GM18861 (cell line): ENCODE results near the gene CDKAL1.
"Not testable (repeated sequence)": the region's sequence is repeated elsewhere in the genome, so short reads cannot be mapped to it uniquely, and the experiment has no call there.

Experiments used
- ATAC-seq: cut with Tn5 transposase; IDR thresholded peaks from one replicate; pipeline ENCODE4 v1.9.1; 2021; ENCODE audit not compliant: unreplicated experiment

Gene CDKAL1

DNA sequence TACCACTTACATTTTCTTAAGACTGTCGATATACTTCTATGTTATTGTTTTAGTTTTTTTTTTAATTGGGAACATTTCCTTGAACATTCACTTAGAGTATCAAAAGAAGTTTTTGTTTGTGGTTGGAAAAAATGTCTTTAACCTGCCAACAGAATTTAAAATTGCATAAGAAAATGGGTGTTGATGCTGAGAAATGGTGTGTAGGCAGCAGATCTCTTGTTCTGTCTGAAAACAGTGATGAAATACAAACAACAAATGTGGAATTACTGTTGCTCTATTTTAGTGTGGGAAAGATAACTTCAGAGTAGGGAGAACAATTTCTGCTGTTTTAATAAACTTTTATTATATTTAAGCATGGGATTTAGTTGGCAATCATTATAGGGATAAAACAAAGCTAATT is 293.5 kb downstream of the CDKAL1 start:
- ATAC-seq = no peak

DNA sequence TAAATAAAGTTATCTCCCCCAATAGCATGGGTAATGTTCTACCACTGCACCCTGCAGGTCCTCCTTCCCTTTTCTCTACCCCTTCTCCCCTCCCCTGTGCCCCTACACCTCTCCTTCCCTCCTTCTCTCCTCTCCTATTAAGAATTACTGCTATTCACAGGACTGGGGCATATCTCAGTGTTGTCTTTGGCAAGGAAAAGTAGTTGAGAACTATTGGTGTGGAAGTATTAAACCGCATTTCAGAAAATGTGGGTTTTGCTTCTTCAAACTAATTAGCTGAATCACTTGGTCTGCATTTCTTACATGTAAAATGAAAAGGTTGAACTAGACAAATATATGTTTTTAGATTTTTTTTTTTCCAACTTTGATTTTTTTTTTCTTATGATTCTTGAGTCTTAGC is 296.3 kb downstream of the CDKAL1 start:
- ATAC-seq = no peak

DNA sequence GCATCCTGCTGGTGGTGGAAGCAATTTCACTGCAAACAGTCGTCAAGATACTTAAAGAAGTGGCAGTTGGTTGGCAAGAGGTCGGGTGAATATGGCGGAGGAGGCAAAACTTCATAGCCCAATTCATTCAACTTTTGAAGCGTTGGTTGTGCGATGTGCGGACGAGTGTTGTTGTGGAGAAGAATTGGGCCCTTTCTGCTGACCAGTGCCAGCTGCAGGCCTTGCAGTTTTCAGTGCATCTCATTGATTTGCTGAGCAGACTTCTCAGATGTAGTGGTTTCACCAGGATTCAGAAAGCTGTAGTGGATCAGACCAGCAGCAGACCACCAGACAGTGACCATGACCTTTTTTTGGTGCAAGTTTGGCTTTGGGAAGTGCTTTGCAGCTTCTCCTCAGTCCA is 297.0 kb downstream of the CDKAL1 start:
- not testable (repeated sequence) for ATAC-seq

DNA sequence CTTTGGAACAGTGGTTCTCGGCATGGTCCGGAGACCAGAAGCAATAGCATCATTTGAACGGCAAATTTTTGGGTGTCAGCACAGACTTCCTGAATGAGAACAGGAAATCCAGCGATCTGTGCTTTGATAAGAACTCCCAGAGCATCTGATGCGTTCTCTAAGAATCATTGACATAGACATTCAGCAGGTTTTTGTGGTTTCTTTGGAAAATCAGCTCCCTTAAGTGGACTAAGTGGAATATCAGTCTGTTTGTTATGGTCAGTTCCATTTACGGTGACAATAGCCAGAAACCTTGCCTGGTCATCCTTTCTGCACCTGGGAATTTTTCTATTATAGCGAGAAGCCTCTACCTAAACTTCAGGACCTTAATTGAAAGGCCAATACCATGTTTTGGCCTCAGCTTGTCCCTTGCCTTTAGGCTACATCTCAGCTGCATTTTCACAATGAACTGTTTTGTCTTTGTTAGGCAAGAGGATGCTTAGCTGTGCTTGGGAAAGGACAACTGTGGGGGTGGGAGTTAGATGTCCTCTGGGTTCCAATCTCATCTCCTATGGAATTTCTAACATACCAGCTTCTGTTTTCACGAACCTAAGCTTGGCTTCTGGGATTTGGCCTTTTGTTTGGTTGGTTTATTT is 299.7 kb downstream of the CDKAL1 start:
- no peak for ATAC-seq

DNA sequence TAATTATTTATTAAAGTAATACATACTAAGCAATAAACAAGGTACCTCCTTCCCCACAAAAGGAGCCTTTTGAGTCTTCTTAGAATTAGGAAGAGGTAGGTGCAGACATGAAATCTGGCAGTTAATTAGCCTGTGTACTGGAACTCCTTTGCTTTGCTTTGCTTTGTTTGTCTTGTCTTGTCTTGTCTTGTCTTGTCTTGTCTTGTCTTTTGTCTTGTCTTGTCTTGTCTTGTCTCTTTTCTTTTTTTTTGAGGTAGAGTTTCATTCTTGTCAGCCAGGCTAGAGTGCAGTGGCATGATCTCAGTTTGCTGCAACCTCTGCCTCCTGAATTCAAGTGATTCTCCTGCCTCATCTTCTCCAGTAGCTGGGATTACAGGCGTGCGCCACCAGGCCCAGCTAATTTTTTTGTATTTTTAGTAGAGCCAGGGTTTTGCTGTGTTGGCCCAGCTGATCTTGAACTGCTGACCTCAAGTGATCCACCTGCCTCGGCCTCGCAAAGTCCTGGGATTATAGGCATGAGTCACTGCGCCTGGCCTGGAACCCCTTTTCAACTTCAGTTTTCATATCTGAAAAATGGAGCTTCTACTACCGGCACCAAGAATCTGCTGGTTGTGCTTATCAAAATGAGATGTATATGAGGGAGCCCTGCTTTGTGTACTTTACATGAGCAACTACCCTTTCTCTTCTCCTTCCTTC is 301.2 kb downstream of the CDKAL1 start:
- ATAC-seq = no peak

DNA sequence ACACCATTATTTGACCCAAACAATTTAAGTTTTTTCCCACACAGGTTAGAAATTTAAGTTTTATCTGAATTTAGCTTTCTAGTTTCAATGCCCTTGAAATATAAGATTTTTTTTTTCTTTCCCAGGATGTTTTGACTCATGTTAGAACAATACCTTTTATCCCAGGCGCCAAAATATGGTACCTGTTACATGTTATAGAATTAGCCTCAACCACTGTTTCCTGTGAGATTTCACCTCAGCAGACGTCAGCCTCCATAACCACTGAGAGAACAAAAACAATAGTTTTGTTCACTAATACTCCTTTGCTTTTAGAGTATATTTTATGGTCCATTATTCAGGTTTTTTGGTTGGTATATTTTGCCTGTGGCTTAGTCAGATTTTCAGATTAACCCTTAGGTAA is 302.9 kb downstream of the CDKAL1 start:
- no peak for ATAC-seq

DNA sequence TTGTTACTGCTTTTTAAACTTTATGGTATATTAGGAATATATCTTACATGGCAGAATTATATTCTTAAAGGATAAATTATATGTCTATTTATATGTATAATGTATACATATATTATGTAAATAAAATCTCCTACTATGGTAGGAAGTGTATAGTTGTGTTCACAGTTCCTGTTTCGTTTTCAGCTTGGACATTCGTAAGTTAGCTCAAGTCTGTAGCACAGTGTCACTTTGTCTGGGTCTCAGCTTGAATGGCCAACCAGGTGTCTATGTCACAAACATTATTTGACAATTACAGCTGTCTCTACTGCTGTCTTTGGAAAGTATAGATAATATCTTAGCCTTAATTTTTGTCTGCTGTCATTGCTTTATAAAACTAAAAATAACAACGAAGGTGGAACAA is 303.9 kb downstream of the CDKAL1 start:
- no peak for ATAC-seq

DNA sequence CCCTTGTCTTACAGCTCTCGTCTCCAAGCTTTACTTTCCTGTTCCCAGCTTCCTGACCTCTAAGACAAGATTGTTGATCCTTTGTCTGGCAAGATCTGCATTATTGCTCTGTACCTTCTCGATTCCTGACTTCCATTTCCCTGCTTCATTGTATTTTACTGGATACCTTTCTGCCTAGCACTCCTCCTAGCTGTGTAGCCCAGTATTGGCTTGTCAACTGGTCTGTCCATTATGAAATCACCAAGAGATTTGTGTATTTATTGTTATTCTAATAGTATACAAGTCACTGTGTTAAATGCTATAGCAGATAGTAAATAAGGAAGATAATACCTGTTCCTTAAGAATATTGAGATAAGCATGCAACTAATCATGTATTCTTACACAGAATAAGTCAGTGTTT is 305.4 kb downstream of the CDKAL1 start:
- ATAC-seq = no peak

DNA sequence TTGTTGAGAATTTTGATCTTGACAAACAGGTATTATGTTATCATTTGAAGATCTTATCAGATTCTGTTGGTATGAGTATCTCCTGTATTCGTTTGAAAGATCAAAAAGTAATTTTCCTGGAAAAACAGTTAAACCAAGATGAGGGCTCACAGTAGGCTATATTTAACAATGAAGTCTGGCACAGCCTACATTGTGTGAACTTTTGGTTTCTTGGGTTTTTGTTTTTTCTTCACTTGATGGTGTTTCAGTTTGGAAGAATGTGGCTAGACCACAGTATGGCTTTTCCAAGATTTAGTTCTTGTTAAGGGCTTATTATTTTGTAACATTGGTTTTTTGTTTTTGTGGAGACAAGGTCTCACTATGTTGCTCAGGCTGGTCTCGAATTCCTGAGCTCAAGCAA is 306.4 kb downstream of the CDKAL1 start:
- no peak for ATAC-seq

DNA sequence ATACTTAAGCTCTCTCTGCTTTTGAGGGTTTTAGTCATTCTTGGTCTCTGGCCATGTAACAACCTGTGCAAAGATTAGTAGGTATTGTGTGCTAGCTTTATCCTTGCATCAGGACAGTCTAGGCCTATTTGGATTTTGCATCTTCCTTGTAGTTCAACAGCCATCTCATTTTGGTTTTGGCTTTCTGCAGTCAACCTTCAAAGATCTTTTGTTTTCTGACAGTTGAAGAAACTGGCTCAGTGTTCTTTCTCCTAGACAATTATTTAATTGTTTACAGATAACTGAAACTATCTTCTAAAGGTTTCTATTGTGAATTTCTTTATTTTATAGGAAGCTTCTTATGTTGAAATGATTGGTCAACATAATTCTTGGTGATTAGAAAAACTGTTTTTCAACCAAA is 307.5 kb downstream of the CDKAL1 start:
- ATAC-seq = no peak

DNA sequence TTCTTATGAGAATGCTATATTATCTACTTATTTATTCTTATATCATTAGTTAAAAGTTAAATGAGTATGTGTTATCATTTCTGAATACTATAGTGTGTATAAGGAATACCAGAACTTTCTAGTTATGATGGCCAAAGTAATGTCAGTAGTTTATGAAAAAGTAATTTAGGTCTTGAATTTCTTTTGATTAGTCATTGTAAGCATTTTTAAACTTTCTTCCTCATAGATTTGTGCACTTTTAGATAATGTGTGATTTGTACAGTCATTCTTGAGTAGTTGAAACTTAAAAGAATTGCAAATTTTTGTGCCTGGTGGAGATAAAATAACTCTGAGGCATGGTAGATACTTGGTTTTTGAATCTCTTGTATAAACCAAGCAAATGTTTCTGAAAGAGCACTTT is 311.3 kb downstream of the CDKAL1 start:
- no peak for ATAC-seq

DNA sequence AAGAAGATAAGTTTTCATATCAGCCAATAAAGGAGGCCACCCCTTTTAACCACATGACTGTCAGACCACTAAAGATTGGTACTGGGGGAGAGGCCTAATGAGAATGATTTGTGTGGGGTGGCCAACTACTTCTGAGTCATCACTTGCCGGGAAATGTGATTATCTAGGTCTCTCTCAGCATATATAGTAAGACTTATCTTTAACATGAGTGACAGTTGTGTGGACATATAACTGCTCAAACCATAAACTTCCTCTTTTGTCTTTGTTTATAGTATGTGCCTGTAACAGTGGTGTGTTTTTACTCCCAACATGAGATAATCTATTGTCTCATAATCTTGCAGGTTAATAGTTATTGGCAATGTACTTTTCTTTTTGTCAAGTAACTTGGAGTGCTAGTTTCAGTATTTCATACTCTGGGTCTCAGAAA is 312.4 kb downstream of the CDKAL1 start:
- ATAC-seq = peak; percentile 85

DNA sequence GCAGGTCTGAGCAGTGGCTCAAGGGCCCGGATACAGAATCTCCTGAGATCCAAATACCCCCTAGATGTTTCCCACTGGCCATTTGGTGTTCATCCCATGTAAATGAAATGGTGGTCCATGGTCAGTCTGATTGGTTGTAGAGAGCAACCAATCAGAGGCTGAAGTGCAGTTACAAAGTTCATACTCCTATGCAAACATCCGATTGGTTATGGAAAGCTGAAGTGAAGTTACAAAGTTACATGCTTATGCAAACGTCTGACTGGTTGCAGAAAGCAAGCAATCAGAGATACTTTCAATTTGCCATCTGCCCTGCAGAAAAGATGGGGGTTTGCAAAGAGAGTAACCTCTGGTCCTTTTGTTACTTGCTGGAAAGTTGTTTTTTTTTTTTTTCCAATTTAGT is 313.6 kb downstream of the CDKAL1 start:
- ATAC-seq = no peak

DNA sequence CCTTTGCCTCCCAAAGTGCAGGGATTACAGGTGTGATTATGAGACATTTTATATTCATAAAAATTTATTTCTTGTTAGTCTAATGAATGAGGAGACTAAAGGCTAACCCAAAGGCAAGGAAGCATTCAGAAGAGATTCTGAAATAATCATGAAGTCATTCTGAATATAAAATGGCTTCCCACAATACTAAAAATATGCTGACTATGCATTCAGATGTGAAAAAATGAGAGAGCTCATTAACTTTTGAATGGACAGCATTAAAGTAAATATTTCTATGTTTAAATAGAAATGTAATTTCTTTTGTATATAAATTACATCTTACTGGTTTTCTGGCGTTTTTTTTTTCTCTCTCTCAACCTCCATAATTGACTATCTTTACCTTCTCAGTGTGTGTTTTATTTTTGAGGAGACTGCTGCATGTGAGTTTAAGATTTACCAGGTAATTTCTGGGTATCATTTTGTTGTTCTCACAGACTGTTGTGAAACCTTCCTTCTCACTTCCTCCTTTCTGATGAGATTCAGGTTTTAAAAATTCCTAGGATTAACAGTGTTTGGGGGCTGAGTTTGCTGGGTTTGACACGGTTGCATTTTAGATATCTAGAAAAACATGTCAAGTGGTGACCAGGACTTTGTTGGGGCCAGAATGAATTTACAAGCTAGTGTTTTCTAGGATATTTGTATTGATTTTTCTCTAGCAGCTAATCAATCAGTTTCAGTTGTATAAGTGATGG is 316.6 kb downstream of the CDKAL1 start:
- no peak for ATAC-seq

DNA sequence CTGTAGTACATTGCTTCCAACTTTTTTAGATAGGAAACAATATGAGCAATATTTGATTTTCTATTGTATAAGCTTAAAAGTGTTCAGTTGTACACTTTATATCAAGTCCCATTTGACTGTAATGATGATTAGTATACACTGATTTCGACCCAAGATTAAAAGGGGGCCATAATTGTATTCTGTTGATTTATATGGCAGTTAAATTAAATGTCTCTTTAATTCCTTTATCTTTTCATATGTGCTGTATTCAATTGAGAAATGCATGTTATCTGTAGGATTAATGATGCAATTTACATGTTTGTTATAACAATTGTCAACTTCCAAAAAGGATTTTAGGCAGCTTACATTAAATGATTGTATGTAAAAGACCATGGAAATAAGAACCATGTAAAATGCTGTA is 317.5 kb downstream of the CDKAL1 start:
- no peak for ATAC-seq

DNA sequence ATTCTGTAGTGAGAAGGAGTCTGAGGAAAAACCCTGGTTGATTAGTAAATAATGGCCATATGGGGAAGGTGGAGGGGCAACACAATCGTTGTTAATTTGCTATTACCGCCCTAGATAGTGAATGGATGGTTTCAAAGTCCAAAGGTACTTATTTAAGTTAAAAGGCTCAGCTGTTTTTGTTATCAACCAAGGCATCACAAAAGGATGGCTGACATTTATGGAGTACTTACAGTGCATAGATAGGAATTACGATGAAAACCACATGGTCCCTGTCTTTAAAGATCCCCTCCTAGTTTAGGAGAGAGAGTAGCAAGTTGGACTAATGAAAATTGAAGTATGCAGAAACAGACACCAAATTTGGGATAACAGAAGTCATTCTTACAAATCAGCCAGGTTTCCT is 319.6 kb downstream of the CDKAL1 start:
- ATAC-seq = no peak

DNA sequence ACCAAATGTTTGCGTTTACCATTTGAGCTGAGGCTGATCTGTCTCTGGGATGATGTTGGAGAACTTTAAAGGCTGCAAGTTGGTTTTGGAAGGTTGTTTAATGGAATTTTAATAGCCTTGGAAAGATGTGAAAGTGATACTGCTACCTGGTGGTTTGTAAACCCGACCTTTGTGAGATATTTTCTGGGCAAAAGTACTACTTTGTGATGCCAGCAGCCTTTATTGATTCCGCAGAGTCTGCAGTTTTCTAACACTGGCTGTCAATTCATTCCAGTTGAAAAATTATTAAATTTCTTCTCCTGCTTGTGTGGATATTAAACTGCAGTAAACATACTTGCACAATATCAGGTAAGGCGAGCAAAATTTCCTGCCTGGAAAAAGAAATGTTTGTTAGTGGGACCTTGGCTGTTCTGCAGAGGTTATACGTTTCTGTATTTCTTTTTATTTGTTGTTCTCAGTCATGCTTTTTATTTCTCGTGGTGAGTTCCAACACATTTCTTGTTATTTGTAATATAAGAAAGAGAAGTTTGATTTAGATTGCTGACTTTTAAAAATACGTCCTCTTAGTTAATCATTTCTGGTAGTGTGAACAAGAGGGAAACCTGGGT is 322.5 kb downstream of the CDKAL1 start:
- ATAC-seq = no peak

DNA sequence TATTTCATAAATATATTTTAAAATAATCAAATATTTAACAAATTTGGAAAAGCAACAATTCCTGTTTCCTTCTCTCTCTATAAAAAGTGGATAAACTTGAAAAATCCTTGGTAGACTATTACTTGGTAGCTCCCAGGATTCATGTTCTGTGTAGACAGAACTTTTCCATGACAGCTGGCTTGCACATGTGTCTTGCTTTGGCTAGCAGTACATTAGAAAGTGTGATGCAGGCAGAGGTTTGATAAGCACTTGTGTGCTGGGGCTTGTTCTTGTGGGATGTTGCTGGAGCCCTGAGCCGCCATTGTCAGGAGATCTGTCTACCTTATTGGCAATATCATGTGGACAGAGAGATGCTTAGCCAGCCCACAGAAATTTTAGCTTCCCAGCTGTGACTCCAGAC is 327.2 kb downstream of the CDKAL1 start:
- no peak for ATAC-seq

DNA sequence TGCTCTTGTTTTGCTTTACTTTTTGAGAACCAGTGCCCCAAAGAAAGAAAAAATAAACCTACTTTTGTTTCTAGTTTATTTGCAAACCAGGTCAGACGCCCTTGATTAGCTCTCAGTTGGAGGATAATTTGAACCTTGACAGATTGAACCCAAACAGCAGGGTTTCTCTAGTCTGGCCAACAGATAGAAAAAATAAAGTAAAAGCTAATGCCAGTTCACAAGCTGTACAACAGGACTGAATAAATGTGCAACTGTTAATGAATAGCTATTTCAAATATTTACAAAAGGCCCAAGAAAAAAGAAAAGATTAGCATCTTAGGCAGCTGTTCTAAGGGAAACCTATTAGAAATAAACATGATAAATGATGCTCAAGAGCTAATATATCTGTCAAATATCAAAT is 331.8 kb downstream of the CDKAL1 start:
- no peak for ATAC-seq

DNA sequence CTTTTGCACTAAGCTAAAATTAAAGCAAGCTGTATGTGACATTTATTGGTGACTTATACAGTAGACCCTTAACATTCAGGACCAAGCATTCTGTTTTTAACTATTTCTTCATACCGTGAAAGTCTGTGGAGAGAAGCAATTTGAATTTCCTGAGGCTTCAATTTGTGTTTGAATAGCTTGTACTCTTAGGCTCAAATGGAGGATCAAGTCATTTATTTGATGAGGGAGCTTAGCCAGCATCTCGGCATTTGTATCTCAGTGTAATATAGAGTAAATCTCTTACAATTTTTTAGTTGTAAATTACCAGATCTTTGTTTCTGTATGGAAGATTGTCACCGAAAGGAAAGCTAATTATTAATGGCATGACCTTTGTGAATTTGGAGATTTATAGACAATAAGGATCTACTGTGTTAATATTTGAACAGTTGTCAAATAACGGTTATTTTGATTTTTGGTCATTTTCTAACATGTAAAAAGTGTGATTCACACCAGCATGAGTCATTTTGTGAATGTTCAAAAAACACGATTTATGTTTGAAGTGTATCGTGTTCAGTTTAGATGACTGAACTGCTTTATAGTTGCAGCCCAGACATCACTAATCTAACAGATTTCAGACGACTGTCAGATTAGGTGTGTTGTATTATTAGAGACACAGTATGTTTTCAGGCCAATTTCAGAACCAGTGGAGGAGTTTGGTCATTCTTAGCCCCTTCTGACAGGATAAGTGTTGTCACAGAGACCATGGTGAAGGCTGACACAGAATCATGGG is 332.9 kb downstream of the CDKAL1 start:
- ATAC-seq = no peak

DNA sequence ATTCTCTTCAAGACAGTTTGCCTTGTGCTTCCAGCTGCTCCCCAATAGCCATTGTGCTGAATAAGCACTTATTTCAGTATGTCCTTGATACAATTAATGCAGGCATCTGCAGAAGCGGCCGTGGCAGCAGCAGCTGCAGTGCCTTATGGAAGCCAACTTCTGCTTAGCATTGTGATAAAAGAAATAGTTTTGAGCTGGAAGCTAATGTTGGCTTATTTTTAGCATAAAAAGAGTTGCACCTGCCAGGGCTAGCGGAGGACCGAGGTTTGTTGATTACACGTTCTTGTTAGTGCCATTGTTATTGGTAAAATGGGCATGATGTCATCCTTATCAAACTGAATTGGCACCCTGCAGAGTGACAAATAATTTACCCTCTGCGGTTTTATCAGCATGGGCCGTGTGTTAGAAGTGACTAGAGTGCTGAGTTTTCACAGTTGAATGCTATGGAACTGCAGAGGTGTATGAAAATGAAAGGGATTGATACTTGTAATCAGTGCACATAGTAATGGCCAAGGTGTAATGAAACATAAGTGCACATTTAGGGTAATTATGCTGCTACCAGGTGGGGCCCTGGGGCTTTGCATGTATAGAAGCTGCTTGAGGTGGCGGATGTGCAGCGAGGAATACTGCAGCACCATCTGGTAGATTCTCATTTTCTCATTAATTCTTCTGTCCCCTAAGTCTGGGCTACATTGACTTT is 334.3 kb downstream of the CDKAL1 start:
- ATAC-seq = no peak
